SW480 (cell line): Measurements from ENCODE around the gene HCN1.

Experiments
- DNase-seq: peaks from one replicate; pipeline ENCODE4 v3.0.0-alpha.2; 2016; ENCODE audit warnings: low spot score

Gene HCN1

GRCh38 chr5:45288746-45289145 is 407.4 kb downstream of the HCN1 start:
- DNase-seq = no peak

- DNase-seq = no peak
Measured at GRCh38 chr5:45284436-45284835, 411.7 kb downstream of the HCN1 start.

DNA sequence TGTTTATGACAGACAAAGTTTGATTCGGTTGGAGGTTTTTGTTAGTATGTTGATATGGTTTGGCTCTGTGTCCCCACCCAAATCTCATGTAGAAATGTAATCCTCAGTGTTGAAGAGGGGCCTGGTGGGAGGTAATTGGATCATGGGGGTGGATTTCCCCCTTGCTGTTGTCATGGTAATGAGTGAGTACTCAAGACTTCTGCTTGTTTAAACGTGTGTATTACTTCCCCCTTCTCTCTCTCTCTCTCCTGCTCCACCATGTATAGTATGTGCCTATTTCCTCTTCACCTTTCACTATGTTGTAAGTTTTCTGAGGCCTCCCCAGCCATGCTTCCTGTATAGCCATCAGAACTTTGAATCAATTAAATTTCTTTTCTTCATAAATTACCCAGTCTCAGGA is 415.1 kb downstream of the HCN1 start:
- no peak for DNase-seq

- peak; percentile 5 for DNase-seq
Measured at GRCh38 chr5:45279109-45279508, 417.1 kb downstream of the HCN1 start.

DNA sequence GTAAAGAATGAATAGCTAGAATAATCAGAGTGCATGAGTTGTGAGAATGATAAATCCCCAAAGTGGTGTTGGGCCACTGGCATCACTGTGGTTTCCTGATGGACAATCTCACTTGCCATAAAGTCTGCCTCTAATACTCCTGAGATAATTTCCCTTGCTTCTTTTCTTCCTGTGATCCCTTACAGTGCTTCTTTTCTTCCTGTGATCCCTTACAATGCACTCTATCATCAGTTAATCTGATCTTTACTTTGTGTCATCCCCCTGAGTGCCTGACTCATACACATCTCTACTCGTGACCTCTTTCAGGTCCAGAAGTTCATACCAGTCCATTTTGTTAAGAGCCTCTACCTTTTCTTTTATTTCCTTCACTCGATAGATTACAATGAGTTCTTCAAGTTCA is 418.3 kb downstream of the HCN1 start:
- DNase-seq = no peak

DNA sequence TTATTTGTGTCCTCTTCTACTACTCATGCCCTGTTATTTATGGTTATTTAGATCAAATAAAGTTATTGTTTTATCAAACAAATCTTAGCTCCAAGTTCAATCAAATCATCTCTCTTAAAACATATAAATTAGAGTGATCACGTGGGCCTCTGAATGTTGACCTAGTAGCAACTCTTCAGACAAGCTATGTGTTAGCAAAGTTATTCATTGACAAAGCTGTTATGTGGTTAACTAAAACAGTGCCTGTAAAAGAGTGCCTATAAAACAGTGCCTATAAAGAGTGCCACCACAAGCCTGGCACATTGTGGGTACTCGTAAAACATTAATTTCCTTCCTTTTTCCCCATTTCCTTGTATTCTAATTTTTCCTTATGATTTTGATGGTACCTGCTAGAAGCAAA is 421.9 kb downstream of the HCN1 start:
- peak; percentile 3 for DNase-seq

- DNase-seq = no peak
Measured at GRCh38 chr5:45271626-45272025, 424.6 kb downstream of the HCN1 start.

GRCh38 chr5:45264447-45264846 is 431.7 kb downstream of the HCN1 start:
- DNase-seq = no peak

- DNase-seq = no peak
Measured at GRCh38 chr5:45262061-45262590, 434.1 kb downstream of the HCN1 start.

- DNase-seq = no peak
Measured at GRCh38 chr5:45261125-45261524, 435.1 kb downstream of the HCN1 start.

DNA sequence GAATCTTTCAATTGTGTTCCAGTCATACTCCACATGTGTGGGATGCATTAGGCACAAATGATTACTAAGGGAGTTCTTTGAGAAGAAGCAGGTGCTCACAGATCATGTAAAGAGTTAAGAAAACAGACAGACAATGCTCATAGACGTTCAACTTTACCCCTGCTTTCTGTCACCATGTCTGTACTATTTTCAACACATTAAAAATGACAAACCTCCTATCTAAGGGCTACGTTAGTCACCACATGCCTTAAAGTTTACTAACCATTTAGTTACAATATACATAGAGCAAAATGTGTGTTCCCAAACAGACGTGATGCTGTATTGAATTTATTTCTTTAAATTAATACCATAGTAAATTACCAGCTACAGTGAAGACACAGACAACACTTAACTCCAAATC is 435.9 kb downstream of the HCN1 start:
- DNase-seq = no peak

- DNase-seq = no peak
Measured at GRCh38 chr5:45252978-45253377, 443.2 kb downstream of the HCN1 start.

DNA sequence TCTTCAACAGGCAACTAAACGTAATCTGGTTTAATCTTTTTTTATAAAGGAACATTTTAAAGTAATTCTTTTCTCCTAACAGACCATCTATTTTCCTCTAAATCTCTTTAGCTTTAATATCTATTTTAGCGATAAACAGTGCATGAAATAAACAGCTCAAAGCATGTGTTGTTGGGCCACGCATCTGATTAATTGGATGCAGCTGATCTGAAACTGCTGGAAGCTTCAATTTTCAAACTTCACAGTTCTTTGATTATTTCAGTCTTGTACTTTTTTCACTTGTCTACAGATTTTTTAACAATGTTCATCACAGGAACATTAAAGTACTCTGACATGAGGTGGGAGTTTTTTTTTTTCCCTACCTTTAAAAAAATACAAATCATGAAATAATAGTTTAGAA is 443.6 kb downstream of the HCN1 start:
- DNase-seq = no peak

DNA sequence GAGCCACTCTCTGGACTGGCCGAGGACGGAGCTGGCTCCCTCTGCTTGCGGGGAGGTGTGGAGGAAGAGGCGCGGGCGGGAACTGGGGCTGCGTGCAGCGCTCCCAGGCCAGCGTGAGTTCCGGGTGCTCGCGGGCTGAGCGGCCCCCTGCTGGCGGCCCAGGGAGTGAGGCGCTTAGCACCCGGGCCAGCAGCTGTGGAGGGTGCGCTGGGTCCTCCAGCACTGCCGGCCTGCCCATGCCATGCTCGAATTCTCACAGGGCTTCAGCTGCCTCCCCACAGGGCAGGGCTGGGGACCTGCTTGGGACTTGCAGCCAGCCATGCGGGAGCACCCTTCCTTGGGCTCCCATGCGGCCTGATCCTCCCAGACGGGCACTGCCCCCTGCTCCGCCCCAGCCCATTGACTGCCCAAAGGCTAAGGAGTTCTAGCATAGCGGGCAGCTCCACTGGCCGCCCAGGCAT is 470.6 kb downstream of the HCN1 start:
- DNase-seq = no peak

DNA sequence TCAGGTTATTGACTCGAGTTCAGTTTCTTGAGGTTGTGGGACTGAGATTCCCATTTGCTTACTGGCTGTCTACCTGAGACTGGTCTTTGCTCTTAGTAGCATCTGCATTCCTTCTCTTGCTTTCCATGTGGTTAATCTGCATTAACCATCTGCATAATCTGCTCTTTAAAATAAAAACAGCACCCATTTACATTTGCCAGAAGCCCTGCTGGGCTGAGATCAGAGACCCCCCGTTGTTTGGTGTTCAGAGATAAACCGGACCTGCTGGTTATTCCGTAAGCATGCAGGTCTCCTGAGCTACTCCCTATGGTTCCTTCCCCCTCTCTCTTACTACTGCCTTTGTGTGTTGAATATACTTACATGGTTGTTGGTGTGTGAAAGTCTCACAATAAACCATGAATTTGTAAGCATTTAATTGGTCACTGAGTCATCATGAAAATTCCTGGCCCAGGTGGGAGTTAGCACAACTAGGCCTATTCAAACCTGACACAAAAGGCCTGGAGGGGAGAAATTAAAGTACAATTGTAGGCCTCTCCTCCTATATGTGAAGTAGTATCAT is 490.7 kb downstream of the HCN1 start:
- DNase-seq = no peak
